GM11168 (cell line): ENCODE results near the gene CAMKV.
"Not testable (repeated sequence)": the region's sequence is repeated elsewhere in the genome, so short reads cannot be mapped to it uniquely, and the experiment has no call there.

ENCODE experiments used
- in situ Hi-C: fragments of 300-500 bp; cut with MboI; formaldehyde crosslinking; loops from one replicate; pipeline ENCODE4 v1.12.0; 2022; ENCODE audit warnings: low sequenced_read_pairs; ENCODE audit not compliant: unreplicated experiment

CAMKV gene

DNA sequence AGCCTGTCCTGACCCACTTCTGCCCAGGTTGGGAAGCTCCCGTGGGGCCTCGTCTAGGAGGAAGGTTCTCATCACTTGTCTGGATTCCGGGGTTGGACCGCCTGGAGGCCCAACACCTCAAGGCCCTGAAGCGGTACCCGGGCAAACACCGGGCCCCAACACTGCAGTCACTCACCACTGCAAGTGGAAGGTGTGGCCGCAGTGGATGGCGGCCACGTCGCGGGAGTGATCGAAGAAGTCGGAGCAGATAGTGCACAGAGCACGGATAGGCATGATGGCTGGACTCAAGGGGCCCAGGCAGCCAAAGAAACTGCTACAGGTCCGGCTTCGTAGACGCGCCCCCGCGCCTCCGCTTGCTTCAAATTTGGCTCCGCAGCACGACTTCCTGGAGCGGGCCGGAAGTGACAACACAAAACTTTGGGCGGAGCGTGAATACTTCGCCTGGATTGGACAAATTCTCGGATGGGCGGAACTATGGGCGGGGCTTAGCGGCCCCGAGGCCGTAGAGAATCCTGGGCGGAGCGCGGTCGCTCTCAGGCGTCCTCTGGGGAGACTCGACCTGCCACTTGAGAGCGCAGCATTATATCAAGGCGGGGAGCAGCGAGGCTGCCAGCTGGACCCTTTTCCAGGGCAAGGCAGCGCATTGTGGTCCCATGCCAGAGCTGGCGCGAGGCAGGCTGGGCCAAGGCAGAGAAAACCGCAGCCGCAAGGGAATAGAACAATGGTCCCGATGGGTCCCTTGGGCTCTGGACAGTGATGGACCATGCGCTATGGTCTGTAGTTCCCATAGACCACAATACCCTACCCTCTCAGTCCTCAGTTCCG, 13.3 kb downstream of the CAMKV start, which contains the start of gene TRAIP:
TRAIP (minus strand) TSS at position 384 of the 825 bp plus-strand sequence; CDS start at position 273, 111 bp downstream.
- in situ Hi-C loops, result no loop called here

DNA sequence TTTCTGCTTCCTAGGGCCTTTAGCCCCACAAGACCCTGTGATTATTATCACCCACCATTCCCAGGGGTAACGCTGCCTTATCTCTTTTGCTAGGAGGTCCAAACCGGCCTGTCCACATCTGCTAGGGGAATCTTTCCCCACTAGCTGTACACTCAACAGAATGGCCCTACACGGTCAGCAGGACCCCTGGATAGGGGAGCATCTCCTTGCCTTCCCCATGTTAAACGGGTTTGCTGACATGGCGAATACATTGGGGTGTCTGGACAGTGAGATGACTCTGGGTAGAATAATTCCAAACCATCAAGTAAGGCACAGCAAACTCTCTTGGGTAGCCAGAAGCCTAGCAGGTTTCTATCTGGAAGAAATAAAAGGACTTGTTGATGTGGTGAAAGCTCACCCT, 14.0 kb downstream of the CAMKV start:
- in situ Hi-C loops, result no loop called here

DNA sequence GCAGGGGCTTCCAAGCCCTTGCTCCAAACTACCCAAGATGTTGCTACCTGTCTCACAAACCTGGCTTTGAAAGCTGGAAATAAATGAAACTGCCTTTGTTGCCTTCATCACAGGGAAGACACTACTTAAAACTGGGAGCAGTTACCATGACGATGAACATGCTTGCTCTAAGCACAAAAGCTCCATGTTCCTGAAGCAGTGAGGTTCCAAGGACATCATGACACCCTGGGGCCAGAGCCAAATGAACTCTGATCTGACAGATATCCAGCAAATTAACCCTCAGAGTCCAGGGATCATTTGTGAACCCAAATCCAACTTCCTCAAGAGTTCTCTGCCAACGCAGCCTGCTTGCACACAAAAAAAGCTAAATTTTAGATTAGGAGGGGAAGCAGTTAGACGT, 24.0 kb downstream of the CAMKV start:
- in situ Hi-C loops, result no loop called here

DNA sequence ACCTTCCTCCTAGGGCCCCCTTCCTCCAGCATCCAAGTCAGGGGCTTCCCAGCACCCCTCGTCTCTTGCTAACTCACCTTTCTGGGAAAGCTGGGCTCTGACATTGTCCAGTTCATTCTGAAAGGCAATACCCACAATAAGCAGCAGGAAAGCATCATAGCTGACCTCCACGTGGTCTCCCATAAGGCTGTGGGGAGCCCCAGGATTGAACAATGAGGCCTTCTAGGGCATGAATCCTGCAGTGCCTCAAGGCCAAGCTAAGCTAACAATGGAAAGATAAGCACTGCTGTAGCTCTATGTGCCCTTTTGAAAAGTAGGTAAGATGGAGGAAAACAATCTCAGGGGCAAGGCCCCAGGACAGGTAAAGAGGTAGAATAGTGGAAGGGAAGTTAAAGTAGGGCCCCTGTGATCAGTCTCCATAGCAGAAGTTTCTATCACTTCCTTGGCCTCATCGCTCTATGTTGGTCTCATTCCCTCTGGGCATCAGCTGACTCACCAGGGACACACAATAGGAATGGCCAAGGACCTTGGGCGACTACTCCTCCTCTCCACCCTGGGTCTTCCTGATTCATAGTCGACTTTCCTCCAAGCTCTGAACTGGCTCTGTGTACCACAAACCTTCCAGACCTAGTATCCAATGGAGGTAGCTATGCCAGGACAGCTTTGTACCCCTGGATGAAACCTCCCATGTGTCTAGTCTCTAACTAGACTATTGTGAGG, 25.1 kb downstream of the CAMKV start:
- in situ Hi-C loops, result no loop called here

DNA sequence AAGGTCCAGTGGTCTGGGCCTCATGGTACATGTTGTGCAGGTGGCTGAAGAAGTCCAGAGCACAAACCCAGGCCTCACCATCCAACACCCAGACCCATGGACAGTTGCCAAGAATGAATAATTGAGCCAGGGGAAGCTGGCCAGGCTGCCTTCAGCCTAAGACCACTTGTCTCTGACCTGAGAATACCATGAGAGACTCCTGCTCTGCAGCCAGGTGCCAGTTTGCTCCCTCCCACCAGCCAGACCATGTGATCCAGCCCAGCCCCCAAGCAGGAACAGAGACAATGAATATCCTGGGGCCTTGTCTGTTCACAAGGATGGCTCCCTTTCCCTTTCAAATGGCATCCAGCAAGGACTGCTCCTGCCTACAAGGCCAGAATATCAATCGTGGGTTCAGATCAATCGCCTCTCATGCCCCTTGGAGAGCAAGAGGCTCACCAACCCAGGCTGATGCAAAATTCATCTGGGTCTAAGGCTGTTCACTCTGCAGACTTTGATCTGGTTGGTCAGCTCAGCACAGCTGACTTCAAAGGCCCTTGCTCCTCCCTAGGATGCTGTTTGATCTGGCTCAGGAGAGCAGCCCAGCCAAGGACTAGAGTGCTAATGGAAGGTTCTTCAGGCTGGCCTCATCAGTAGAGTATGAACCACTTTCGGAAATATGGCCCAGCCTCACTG, 26.7 kb downstream of the CAMKV start:
- in situ Hi-C loops, result no loop called here

DNA sequence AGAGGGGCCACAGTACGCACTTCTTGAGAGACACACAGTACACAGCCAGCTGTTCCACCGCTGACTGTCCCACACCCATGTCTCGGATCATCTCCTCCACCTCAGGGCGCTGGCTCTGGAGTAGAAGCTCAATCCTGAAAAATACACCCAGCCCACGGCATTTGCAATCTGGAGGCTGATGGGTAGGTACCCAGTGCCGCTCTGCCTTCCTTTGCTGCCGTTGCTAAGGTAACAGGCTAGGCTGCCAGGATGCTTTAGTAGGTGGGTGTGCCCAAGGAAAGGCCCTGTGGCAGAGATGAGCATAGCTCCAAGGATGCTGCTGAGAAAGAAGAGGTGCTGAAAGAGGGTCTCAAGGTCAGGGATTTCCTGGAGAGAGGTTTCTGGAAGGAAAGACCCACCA, 27.9 kb downstream of the CAMKV start:
- in situ Hi-C loops, result no loop called here

DNA sequence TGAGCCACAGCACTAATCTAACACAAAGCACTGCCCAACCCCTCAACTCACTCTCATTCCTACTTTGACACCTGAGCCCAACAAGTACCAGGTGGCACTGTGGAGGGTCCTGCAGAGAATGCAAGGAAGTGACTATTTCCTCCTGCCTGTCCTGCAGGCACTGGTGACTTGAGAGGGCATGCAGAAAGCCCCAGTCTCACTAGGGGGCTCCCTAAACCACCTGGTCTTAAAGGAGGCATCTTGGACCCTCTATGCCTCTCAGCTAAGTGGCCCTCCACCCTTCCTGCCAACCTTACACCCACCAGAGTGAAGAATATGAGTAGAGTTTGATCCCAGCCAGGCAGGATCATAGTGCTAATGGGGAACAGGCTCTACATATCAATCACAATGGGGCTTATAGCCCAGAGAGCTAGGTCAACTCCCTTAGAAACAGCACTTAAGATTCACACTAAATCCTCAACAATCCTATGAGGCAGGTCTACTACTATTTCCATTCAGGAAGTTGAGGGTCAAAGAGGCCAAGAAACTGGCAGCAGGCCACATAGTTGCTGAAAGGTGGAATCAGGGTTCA, 28.5 kb downstream of the CAMKV start:
- in situ Hi-C loops, result no loop called here

DNA sequence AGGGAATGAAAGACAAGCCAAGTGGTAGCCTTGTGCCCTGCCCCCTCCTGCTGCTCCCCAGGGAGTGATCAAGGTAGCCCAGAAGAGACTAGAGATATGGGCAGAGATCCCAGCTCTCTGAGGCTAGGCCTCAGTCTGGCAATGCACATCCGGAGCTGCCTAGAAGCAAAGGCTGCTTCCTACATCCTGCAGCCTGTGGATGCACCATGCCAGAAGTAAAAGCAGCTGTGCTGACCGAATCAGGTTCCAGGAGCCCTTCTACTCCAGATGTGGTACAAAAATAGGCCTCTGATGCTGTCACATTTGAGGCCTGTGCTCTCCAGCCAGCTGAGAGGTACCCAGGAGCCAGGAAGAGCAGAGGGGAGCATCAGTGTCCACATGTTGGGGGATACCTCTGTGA, 29.3 kb downstream of the CAMKV start:
- in situ Hi-C loops, result no loop called here

DNA sequence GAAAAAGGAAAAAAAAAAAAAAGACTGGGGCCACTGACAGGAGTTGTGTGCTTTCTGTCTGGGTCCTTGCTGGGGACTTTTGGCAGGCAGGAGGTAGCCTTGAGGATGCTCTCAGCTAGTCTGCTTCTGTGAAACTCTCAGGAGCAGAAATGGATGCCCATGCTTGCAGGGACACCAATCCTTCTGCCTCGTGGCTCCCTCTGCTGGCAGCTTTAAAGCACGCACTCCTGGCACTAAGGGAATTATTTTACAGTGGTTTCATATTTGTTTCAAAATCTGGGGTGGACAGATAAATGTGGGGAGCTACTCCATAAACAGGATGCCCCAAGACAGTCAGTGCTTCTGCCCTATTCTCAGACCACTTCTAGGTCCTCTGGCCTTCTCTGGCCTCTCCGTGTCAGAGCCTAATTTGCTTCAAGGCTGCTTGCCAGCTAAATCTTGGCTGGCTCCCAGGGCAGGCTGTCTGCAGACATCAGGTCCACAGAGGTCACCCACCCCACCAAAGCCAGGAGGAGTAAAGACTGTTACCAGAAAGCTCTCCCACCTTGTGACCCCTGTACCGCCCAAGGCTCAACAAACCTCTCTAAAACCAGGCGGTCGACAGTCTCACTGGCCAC, 30.4 kb downstream of the CAMKV start:
- in situ Hi-C loops, result no loop called here

DNA sequence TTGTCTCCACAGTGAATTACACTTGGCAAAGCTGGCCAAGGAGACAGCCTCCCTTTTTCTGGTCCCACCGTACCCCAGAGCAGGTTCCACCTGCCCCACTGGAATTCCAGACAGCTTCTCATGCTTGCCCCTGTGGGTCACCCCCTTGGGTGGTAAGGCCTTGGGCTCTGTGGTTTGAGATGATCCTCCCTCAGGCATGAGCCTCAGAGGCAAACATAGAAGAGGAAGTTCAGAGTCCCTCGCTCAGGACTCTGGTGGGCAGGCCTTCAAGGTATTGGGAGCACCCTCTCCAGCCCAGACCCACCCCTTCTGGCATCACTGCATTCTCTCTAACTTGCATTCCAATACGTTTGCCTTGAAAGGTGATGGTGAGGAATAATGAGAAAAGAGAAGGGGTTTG, 38.4 kb downstream of the CAMKV start:
- in situ Hi-C loops, result no loop called here

DNA sequence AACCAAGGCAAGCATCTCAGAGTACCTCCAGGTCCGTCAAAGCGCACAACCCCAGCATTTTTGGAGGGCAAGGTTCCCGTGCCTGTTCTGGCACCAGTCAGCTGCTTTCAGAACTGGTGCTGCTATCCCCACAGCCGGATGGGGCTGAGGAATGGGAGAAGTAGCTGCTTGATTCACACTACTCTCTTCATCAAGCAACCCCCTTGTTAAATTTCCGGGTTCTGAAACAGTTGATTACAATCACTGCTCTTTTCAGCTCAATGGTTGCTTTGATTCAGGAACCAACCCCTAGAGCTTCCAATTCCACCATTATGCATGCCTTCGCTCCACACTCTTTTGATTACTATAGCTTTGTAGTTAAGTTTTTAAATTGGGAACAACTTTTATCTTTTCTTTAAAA, 43.7 kb downstream of the CAMKV start:
- in situ Hi-C loops, result no loop called here

DNA sequence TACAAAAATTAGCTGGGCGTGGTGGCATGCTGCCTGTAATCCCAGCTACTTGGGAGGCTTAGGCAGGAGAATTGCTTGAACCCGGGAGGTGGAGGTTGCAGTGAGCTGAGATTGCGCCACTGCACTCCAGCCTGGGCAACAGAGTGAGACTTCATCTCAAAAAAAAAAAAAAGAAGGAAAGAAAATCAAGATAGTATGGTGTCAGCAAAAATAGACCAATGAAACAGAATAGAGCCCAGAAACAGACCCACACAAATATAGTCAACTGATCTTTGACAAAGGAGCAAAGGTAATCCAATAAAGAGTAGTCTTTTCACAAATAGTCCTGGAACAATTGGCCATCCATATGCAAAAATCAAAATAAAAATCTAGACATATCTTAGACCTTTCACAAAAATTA, 46.6 kb downstream of the CAMKV start:
- in situ Hi-C loops, result not testable (repeated sequence)

DNA sequence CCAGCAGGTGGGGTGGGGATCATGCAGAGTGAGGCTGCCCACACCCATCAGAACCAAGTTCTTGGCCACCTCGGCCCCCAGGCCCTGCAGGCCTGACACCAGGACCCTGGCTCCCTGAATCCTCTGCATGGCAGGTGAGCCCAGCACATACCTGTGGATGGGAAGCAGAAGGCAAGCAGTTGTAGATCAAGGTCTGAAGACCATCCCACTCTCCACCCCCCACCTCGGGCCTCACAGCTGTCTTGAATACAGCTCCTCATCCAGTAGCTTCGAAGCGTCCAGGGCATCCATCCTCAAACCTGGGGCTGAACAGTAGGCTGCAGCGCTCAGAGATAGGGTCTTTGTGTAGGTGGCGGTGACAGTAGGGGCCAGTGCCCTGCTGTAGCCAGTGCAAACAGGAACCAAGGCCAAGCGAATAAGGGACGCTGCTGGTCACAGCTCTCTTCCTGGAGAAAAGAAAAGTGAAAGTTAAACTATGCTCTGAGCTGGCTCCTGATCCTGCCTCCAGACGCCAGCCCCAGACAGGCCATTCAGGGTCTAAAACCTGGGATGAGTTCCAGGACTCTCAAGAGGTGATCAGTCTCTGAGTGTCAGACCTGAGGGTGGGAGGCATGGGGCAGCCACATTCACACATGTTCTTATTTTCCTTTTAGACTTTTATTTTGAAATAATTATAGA, 56.1 kb downstream of the CAMKV start, which contains the start of gene UBA7:
UBA7 (minus strand) TSS at position 457 of the 678 bp plus-strand sequence; CDS start at position 291, 166 bp downstream.
- in situ Hi-C loops, result no loop called here

DNA sequence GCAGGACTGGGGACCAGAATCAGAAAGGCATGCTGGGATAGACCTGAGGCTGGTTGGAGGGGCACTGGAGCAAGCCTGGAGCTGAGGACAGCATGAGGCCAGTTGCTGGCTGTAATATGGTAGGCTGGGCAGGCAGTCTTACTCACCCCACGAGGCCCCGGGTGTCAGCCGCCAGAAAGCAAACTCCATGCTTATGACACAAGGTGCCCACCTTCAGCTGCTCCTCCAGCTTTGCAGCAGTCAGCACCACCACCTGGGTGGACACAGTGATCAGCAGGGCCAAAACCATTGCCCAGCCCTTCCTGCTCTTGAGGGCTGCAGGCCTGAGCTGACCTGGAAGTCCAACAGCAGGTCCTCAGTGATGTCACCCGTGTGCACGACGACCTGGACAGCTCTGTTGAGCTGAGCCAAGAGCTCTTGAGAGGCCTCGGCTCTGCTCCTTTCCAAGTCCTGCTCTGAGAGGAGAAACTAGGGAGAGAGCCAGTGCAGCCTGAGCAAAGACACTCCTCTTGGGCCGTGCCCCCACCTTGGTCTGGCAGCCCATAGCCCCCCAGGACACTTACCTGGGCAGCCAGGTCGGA, 56.7 kb downstream of the CAMKV start:
- in situ Hi-C loops, result no loop called here
